ENCODE measurements around the gene SH3RF1.

The SH3RF1 gene

GRCh38 chr4:169189372-169189771 lies 81.4 kb downstream of the SH3RF1 start:
- WGBS (ENCODE audit: extremely low coverage, insufficient coverage, insufficient read length) = no CpG with 5 or more reads among the region's 4 CpGs
- H4K12ac ChIP-seq (ENCODE audit: low read depth, low read length) = no peak overlapping the region

GRCh38 chr4:169188204-169188603 lies 82.6 kb downstream of the SH3RF1 start:
- no peak overlapping the region for H4K91ac ChIP-seq (ENCODE audit: low read depth, low read length)
- H3K23ac ChIP-seq (ENCODE audit: low read length) = no peak overlapping the region
- peaks cover 5 to 14% of the 10 kb centered on the region in 2 experiments for H3K4me1 ChIP-seq (ENCODE audit: control insufficient read depth in 1 of 2, insufficient read depth in 2 of 2, low read length in 2 of 2)
- no peak overlapping the region for H4K8ac ChIP-seq (ENCODE audit: low read depth, low read length)
- H3K4ac ChIP-seq (ENCODE audit: low read depth, low read length) = no peak overlapping the region
- no peak overlapping the region for H4K12ac ChIP-seq (ENCODE audit: low read depth, low read length)
- H3K36me3 ChIP-seq (ENCODE audit: control insufficient read depth in 1 of 2, insufficient read depth in 2 of 2, low read length in 2 of 2) = no peaks in the 10 kb centered on the region
- no peak overlapping the region for H3K27ac ChIP-seq (ENCODE audit: low read depth, low read length)
- H3K27me3 ChIP-seq (ENCODE audit: insufficient read depth, low read length) = no peaks in the 10 kb centered on the region
- H3K79me1 ChIP-seq (ENCODE audit: low read length) = peaks cover 2% of the 10 kb centered on the region
- no peak for DNase-seq
- no peak overlapping the region for H2BK120ac ChIP-seq (ENCODE audit: insufficient read depth, low read length, poor library complexity)
- no peak overlapping the region for H2AFZ ChIP-seq (ENCODE audit: insufficient read depth, low read length, poor library complexity)
- no peak overlapping the region for H2BK5ac ChIP-seq (ENCODE audit: low read depth, low read length, poor library complexity)
- H3K9ac ChIP-seq (ENCODE audit: low read length) = no peak overlapping the region
- no peak overlapping the region for H3K4me3 ChIP-seq (ENCODE audit: low read depth, low read length)
- no peak overlapping the region for H2BK12ac ChIP-seq (ENCODE audit: low read length)
- H3K18ac ChIP-seq (ENCODE audit: low read length) = no peak overlapping the region
- H3K79me2 ChIP-seq (ENCODE audit: control insufficient read depth, insufficient read depth, low read length, poor library complexity) = peaks cover 2% of the 10 kb centered on the region
- no CpG with 5 or more reads among the region's 3 CpGs for WGBS (ENCODE audit: extremely low coverage, insufficient coverage, insufficient read length)
- no peaks in the 10 kb centered on the region for H3K9me3 ChIP-seq (ENCODE audit: insufficient read depth, low read depth, low read length)
- no peak overlapping the region for H2AK5ac ChIP-seq (ENCODE audit: low read length)
- no peak overlapping the region for H3K4me2 ChIP-seq (ENCODE audit: low read length)
- no peak overlapping the region for H3K14ac ChIP-seq (ENCODE audit: low read length)

More at GRCh38 chr4:169189372-169189771, 81.4 kb downstream of the SH3RF1 start:
- Histone ChIP-seq H3K4ac (ENCODE audit: low read depth, low read length) (no peak overlapping the region), H3K4me2 (ENCODE audit: low read length) (no peak overlapping the region), H3K27ac (ENCODE audit: low read depth, low read length) (no peak overlapping the region), H2BK5ac (ENCODE audit: low read depth, low read length, poor library complexity) (no peak overlapping the region), H3K14ac (ENCODE audit: low read length) (no peak overlapping the region), H3K23ac (ENCODE audit: low read length) (no peak overlapping the region), H3K9me3 (ENCODE audit: insufficient read depth, low read depth, low read length) (no peaks in the 10 kb centered on the region), H3K79me2 (ENCODE audit: control insufficient read depth, insufficient read depth, low read length, poor library complexity) (peaks cover 2% of the 10 kb centered on the region), H3K4me3 (ENCODE audit: low read depth, low read length) (no peak overlapping the region), H3K9ac (ENCODE audit: low read length) (no peak overlapping the region), H3K27me3 (ENCODE audit: insufficient read depth, low read length) (no peaks in the 10 kb centered on the region), H2BK12ac (ENCODE audit: low read length) (peak overlapping the region; percentile 49), H3K4me1 (ENCODE audit: control insufficient read depth in 1 of 2, insufficient read depth in 2 of 2, low read length in 2 of 2) (peaks cover 5 to 10% of the 10 kb centered on the region in 2 experiments), H2AFZ (ENCODE audit: insufficient read depth, low read length, poor library complexity) (no peak overlapping the region), H3K79me1 (ENCODE audit: low read length) (peaks cover 2% of the 10 kb centered on the region), H3K36me3 (ENCODE audit: control insufficient read depth in 1 of 2, insufficient read depth in 2 of 2, low read length in 2 of 2) (no peaks in the 10 kb centered on the region), H4K8ac (ENCODE audit: low read depth, low read length) (no peak overlapping the region), H2BK120ac (ENCODE audit: insufficient read depth, low read length, poor library complexity) (peak overlapping the region; percentile 33), H2AK5ac (ENCODE audit: low read length) (peak overlapping the region; percentile 46), H4K91ac (ENCODE audit: low read depth, low read length) (no peak overlapping the region), H3K18ac (ENCODE audit: low read length) (peak overlapping the region; percentile 53)
- no peak for DNase-seq

GRCh38 chr4:169185133-169185956 lies 85.4 kb downstream of the SH3RF1 start:
- no peaks in the 10 kb centered on the region for H3K36me3 ChIP-seq (ENCODE audit: control insufficient read depth in 1 of 2, insufficient read depth in 2 of 2, low read length in 2 of 2)
- no peak overlapping the region for H3K9ac ChIP-seq (ENCODE audit: low read length)
- DNase-seq = peak in 1 of 2 donors; percentile 54
- peaks cover 2% of the 10 kb centered on the region for H3K79me2 ChIP-seq (ENCODE audit: control insufficient read depth, insufficient read depth, low read length, poor library complexity)
- no CpG with 5 or more reads among the region's 7 CpGs for WGBS (ENCODE audit: extremely low coverage, insufficient coverage, insufficient read length)
- H3K4me1 ChIP-seq (ENCODE audit: control insufficient read depth in 1 of 2, insufficient read depth in 2 of 2, low read length in 2 of 2) = peaks cover 6 to 15% of the 10 kb centered on the region in 2 experiments
- H3K4ac ChIP-seq (ENCODE audit: low read depth, low read length) = no peak overlapping the region
- no peak overlapping the region for H2BK5ac ChIP-seq (ENCODE audit: low read depth, low read length, poor library complexity)
- no peak overlapping the region for H3K18ac ChIP-seq (ENCODE audit: low read length)
- H2BK120ac ChIP-seq (ENCODE audit: insufficient read depth, low read length, poor library complexity) = no peak overlapping the region
- no peak overlapping the region for H3K4me2 ChIP-seq (ENCODE audit: low read length)
- no peak overlapping the region for H3K23ac ChIP-seq (ENCODE audit: low read length)
- no peak overlapping the region for H2AFZ ChIP-seq (ENCODE audit: insufficient read depth, low read length, poor library complexity)
- no peak overlapping the region for H2BK12ac ChIP-seq (ENCODE audit: low read length)
- no peaks in the 10 kb centered on the region for H3K9me3 ChIP-seq (ENCODE audit: insufficient read depth, low read depth, low read length)
- H4K91ac ChIP-seq (ENCODE audit: low read depth, low read length) = no peak overlapping the region
- no peak overlapping the region for H3K4me3 ChIP-seq (ENCODE audit: low read depth, low read length)
- peaks cover 2% of the 10 kb centered on the region for H3K79me1 ChIP-seq (ENCODE audit: low read length)
- H3K27me3 ChIP-seq (ENCODE audit: insufficient read depth, low read length) = no peaks in the 10 kb centered on the region
- no peak overlapping the region for H3K27ac ChIP-seq (ENCODE audit: low read depth, low read length)
- H4K12ac ChIP-seq (ENCODE audit: low read depth, low read length) = no peak overlapping the region
- H2AK5ac ChIP-seq (ENCODE audit: low read length) = no peak overlapping the region
- H4K8ac ChIP-seq (ENCODE audit: low read depth, low read length) = no peak overlapping the region
- no peak overlapping the region for H3K14ac ChIP-seq (ENCODE audit: low read length)

- H3K79me2 ChIP-seq (ENCODE audit: control insufficient read depth, insufficient read depth, low read length, poor library complexity) = peaks cover 2% of the 10 kb centered on the region
- no peak overlapping the region for H2AK5ac ChIP-seq (ENCODE audit: low read length)
- H4K8ac ChIP-seq (ENCODE audit: low read depth, low read length) = no peak overlapping the region
- H3K9me3 ChIP-seq (ENCODE audit: insufficient read depth, low read depth, low read length) = no peaks in the 10 kb centered on the region
- no peak overlapping the region for H3K14ac ChIP-seq (ENCODE audit: low read length)
- no peak overlapping the region for H3K4me2 ChIP-seq (ENCODE audit: low read length)
- H4K91ac ChIP-seq (ENCODE audit: low read depth, low read length) = no peak overlapping the region
- no peak overlapping the region for H3K9ac ChIP-seq (ENCODE audit: low read length)
- WGBS (ENCODE audit: extremely low coverage, insufficient coverage, insufficient read length) = no CpG with 5 or more reads among the region's 3 CpGs
- H3K18ac ChIP-seq (ENCODE audit: low read length) = no peak overlapping the region
- H2AFZ ChIP-seq (ENCODE audit: insufficient read depth, low read length, poor library complexity) = no peak overlapping the region
- no peaks in the 10 kb centered on the region for H3K27me3 ChIP-seq (ENCODE audit: insufficient read depth, low read length)
- no peak for DNase-seq
- H3K23ac ChIP-seq (ENCODE audit: low read length) = no peak overlapping the region
- no peak overlapping the region for H2BK12ac ChIP-seq (ENCODE audit: low read length)
- H2BK5ac ChIP-seq (ENCODE audit: low read depth, low read length, poor library complexity) = no peak overlapping the region
- no peak overlapping the region for H2BK120ac ChIP-seq (ENCODE audit: insufficient read depth, low read length, poor library complexity)
- peaks cover 2% of the 10 kb centered on the region for H3K79me1 ChIP-seq (ENCODE audit: low read length)
- H3K4me1 ChIP-seq (ENCODE audit: control insufficient read depth in 1 of 2, insufficient read depth in 2 of 2, low read length in 2 of 2) = peaks cover 7 to 17% of the 10 kb centered on the region in 2 experiments
- H4K12ac ChIP-seq (ENCODE audit: low read depth, low read length) = no peak overlapping the region
- no peaks in the 10 kb centered on the region for H3K36me3 ChIP-seq (ENCODE audit: control insufficient read depth in 1 of 2, insufficient read depth in 2 of 2, low read length in 2 of 2)
- H3K27ac ChIP-seq (ENCODE audit: low read depth, low read length) = no peak overlapping the region
- no peak overlapping the region for H3K4me3 ChIP-seq (ENCODE audit: low read depth, low read length)
- H3K4ac ChIP-seq (ENCODE audit: low read depth, low read length) = no peak overlapping the region
Measured at GRCh38 chr4:169184686-169185085, 86.1 kb downstream of the SH3RF1 start.

Data from trophoblast cell (in vitro differentiated cells and primary cell).